GM23338 (cell line): Measurements from ENCODE around the gene EZR. TPM values are rescaled to one million over a fixed set of nuclear protein-coding genes. Genes with fewer than 3 reads are reported as not detected.

Source experiments
- ATAC-seq: fragments of 200-7000 bp; cut with Tn5 transposase; 3 replicates; pipeline ENCODE4 v1.9.1; 2020
- DNase-seq: peaks from one replicate; pipeline ENCODE4 v3.0.0-alpha.2; 2015; ENCODE audit warnings: low spot score
- H2AFZ ChIP-seq: fragments of 200-600 bp; sonication (generic); 2 replicates; pipeline ENCODE4 v1.8.0; 2016; ENCODE audit warnings: antibody characterized with exemption, mild to moderate bottlenecking, moderate library complexity
- H3F3A ChIP-seq: fragments of 200-600 bp; sonication (generic); replicated peaks from 2 replicates; pipeline ENCODE4 v1.8.0; 2017; ENCODE audit warnings: antibody characterized with exemption, mixed run types, low read depth
- H3K27ac ChIP-seq: fragments of 200-600 bp; sonication (generic); 2 replicates; pipeline ENCODE4 v1.6.1; 2016; ENCODE audit warnings: low read depth
- H3K27me3 ChIP-seq: fragments of 200-600 bp; sonication (generic); 2 replicates; pipeline ENCODE4 v1.8.0; 2016; ENCODE audit warnings: mild to moderate bottlenecking, mixed run types, moderate library complexity; ENCODE audit not compliant: insufficient read depth
- H3K36me3 ChIP-seq: fragments of 200-600 bp; sonication (generic); 2 replicates; pipeline ENCODE4 v1.8.0; 2016; ENCODE audit warnings: mild to moderate bottlenecking; ENCODE audit not compliant: insufficient read depth
- H3K4me1 ChIP-seq: fragments of 200-600 bp; sonication (generic); 2 replicates; pipeline ENCODE4 v1.8.0; 2016; ENCODE audit warnings: mild to moderate bottlenecking, moderate library complexity; ENCODE audit not compliant: insufficient read depth
- H3K4me2 ChIP-seq: fragments of 200-600 bp; sonication (generic); 2 replicates; pipeline ENCODE4 v1.7.1; 2017; ENCODE audit warnings: mixed run types
- H3K4me3 ChIP-seq: fragments of 200-600 bp; sonication (generic); 2 replicates; pipeline ENCODE4 v1.6.1; 2016; ENCODE audit warnings: mixed run types
- H3K79me2 ChIP-seq: fragments of 200-600 bp; sonication (generic); replicated peaks from 2 replicates; pipeline ENCODE4 v1.8.0; 2017; ENCODE audit warnings: mild to moderate bottlenecking; ENCODE audit not compliant: insufficient read depth
- H3K9me2 ChIP-seq: fragments of 200-600 bp; sonication (generic); 2 replicates; pipeline ENCODE4 v1.8.0; 2017; ENCODE audit not compliant: insufficient read depth
- H4K20me1 ChIP-seq: fragments of 200-600 bp; sonication (generic); replicated peaks from 2 replicates; pipeline ENCODE4 v1.8.0; 2017; ENCODE audit warnings: mild to moderate bottlenecking; ENCODE audit not compliant: insufficient read depth
- H3K27ac Mint-ChIP-seq: 2 replicates; pipeline ENCODE4 v1.8.0; 2020; ENCODE audit warnings: inconsistent platforms, mild to moderate bottlenecking, moderate library complexity, mixed read lengths
- H3K27me3 Mint-ChIP-seq: 3 replicates; pipeline ENCODE4 v1.8.0; 2022; ENCODE audit warnings: low read depth, mild to moderate bottlenecking, moderate library complexity, mixed read lengths, inconsistent platforms; ENCODE audit not compliant: insufficient read depth, poor library complexity
- H3K36me3 Mint-ChIP-seq: 3 replicates; pipeline ENCODE4 v1.8.0; 2021; ENCODE audit warnings: low read depth, mild to moderate bottlenecking, inconsistent platforms, moderate library complexity, mixed read lengths
- H3K4me1 Mint-ChIP-seq: 3 replicates; pipeline ENCODE4 v1.8.0; 2020; ENCODE audit warnings: mild to moderate bottlenecking, inconsistent platforms, mixed read lengths
- H3K4me3 Mint-ChIP-seq: 3 replicates; pipeline ENCODE4 v1.8.0; 2021; ENCODE audit warnings: moderate library complexity, mild to moderate bottlenecking, inconsistent platforms, mixed read lengths
- H3K9me3 Mint-ChIP-seq: 3 replicates; pipeline ENCODE4 v1.8.0; 2020; ENCODE audit warnings: moderate library complexity, mild to moderate bottlenecking, inconsistent platforms, mixed read lengths
- CREB1 ChIP-seq: fragments of 250-450 bp; sonication (Bioruptor Pico); IDR thresholded peaks from 2 replicates; pipeline ENCODE4 v1.5.0; 2020; ENCODE audit warnings: low read depth, mild to moderate bottlenecking, moderate library complexity
- EZH2 ChIP-seq: fragments of 200-600 bp; sonication (generic); IDR thresholded peaks from one replicate; pipeline ENCODE4 v1.8.0; 2017; ENCODE audit warnings: antibody characterized with exemption, mild to moderate bottlenecking, low read depth; ENCODE audit not compliant: unreplicated experiment
- EZH2phosphoT487 ChIP-seq: fragments of 200-600 bp; sonication (generic); IDR thresholded peaks from one replicate; pipeline ENCODE4 v1.8.1; 2018; ENCODE audit warnings: antibody characterized with exemption; ENCODE audit not compliant: unreplicated experiment
- JUNB ChIP-seq: IDR thresholded peaks from one replicate; pipeline ENCODE4 v1.6.1; 2016; ENCODE audit warnings: antibody characterized with exemption; ENCODE audit not compliant: unreplicated experiment
- NANOG ChIP-seq: IDR thresholded peaks from 2 replicates; pipeline ENCODE4 v1.6.1; 2016; ENCODE audit warnings: antibody characterized with exemption, borderline replicate concordance
- POLR2AphosphoS5 ChIP-seq: IDR thresholded peaks from 2 replicates; pipeline ENCODE4 v1.6.1; 2016; ENCODE audit warnings: antibody characterized with exemption, low read depth
- REST ChIP-seq: IDR thresholded peaks from one replicate; pipeline ENCODE4 v1.6.1; 2018; ENCODE audit warnings: antibody characterized with exemption; ENCODE audit not compliant: unreplicated experiment
- STAT1 ChIP-seq: IDR thresholded peaks from one replicate; pipeline ENCODE4 v1.6.1; 2016; ENCODE audit warnings: antibody characterized with exemption; ENCODE audit not compliant: unreplicated experiment
- ZNF114 ChIP-seq: fragments of 250-450 bp; sonication (Bioruptor Pico); IDR thresholded peaks from 2 replicates; pipeline ENCODE4 v1.5.0; 2020; ENCODE audit warnings: mild to moderate bottlenecking, moderate library complexity
- ZNF331 ChIP-seq: fragments of 250-450 bp; sonication (Bioruptor Pico); IDR thresholded peaks from 2 replicates; pipeline ENCODE4 v1.5.0; 2020; ENCODE audit warnings: low read depth, mild to moderate bottlenecking, moderate library complexity
- ZNF462 ChIP-seq: fragments of 250-450 bp; sonication (Bioruptor Pico); IDR thresholded peaks from 2 replicates; pipeline ENCODE4 v1.5.0; 2020; ENCODE audit warnings: mild to moderate bottlenecking, moderate library complexity
- polyA plus RNA-seq: library from polyadenylated mRNA; unstranded; fragments of >200 nt; fragmentation: Nextera tagmentation; extraction: Ambion mirVana; gene quantifications from 2 replicates; pipeline ENCODE4 v1.2.1, GENCODE V29; 2016
- total RNA-seq: library from RNA; depleted of rRNA; stranded (reverse); fragments of >200 nt; shearing (Covaris generic); gene quantifications from 2 replicates; pipeline ENCODE4 v1.2.3, GENCODE V29; 2014
- TF ChIP-seq, protein P1 (sequence below), 2 experiments: fragments of 200-600 bp in 1 of 2; sonication (generic) in 1 of 2; conservative IDR thresholded peaks; 2 replicates each; pipeline versions ENCODE4 v1.5.1 to v1.6.1; 2016 to 2017; ENCODE audit warnings: antibody characterized with exemption in 2 of 2, low read depth in 2 of 2, mild to moderate bottlenecking in 2 of 2, moderate library complexity in 1 of 2
- TF ChIP-seq, protein P2 (sequence below): IDR thresholded peaks from 2 replicates; pipeline ENCODE4 v1.6.1; 2016; ENCODE audit warnings: antibody characterized with exemption

Gene EZR
- total and polyA plus RNA-seq, 2 experiments from 2014 or later: 199 to 208 TPM

DNA sequence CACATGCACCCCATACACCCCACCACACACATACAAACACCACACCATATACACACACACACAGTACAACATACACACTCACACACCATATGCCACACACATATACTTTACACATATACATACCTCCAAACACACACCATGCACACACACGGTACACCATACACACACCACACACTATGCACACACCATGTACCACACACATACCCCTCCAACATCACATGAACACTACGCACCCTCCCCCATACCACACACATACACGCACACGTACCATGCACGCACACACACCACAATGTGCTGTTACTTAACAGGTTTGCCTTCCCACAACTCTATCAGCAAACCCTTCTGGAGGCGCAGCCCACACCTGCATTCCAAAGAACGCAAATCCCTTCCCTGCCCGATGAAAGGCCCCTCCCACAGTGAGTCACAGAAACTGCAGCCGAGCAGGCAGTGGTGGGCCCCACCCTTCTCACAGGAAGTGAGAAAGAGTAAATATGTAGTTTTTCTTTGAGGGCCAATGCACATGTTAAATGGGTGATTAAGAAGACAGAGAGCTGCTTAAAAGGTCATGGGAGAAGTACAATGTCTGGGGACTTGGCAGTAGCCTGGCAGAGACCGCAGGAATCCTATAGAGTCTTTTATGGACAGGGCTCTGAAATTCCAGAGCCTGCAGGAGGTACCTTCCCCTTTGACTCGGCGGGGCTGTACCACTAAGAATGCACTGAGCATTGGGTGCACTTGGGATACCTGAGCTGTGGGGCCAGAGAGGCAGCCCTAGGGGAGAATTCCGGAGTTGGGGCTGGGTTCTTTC, 34.1 kb upstream of the EZR start:
- no peak overlapping the region for H3K4me3 Mint-ChIP-seq
- TF ChIP-seq, protein P1, sequence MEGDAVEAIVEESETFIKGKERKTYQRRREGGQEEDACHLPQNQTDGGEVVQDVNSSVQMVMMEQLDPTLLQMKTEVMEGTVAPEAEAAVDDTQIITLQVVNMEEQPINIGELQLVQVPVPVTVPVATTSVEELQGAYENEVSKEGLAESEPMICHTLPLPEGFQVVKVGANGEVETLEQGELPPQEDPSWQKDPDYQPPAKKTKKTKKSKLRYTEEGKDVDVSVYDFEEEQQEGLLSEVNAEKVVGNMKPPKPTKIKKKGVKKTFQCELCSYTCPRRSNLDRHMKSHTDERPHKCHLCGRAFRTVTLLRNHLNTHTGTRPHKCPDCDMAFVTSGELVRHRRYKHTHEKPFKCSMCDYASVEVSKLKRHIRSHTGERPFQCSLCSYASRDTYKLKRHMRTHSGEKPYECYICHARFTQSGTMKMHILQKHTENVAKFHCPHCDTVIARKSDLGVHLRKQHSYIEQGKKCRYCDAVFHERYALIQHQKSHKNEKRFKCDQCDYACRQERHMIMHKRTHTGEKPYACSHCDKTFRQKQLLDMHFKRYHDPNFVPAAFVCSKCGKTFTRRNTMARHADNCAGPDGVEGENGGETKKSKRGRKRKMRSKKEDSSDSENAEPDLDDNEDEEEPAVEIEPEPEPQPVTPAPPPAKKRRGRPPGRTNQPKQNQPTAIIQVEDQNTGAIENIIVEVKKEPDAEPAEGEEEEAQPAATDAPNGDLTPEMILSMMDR (conservative IDR thresholded peaks at IDR 0.05; ENCODE audit: low read depth in 2 of 2): peak in 1 of 2 experiments; percentile 0; a peak in 1 of 4 replicates
- TF ChIP-seq REST (peak; percentile 17), STAT1 (no peak), NANOG (peak; percentile 99), ZNF462 (CRISPR knock-in tag) (peak; percentile 89), JUNB (no peak), ZNF331 (CRISPR knock-in tag) (no peak), POLR2AphosphoS5 (peak; percentile 85), CREB1 (CRISPR knock-in tag) (peak; percentile 59), EZH2 (no peak), EZH2phosphoT487 (no peak), ZNF114 (CRISPR knock-in tag) (no peak)
- TF ChIP-seq, protein P2, sequence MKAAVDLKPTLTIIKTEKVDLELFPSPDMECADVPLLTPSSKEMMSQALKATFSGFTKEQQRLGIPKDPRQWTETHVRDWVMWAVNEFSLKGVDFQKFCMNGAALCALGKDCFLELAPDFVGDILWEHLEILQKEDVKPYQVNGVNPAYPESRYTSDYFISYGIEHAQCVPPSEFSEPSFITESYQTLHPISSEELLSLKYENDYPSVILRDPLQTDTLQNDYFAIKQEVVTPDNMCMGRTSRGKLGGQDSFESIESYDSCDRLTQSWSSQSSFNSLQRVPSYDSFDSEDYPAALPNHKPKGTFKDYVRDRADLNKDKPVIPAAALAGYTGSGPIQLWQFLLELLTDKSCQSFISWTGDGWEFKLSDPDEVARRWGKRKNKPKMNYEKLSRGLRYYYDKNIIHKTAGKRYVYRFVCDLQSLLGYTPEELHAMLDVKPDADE: peak; percentile 69; the same call in 1 of the 2 replicates

More for the DNA sequence above, 34.1 kb upstream of the EZR start:
- Histone ChIP-seq H3K27me3 (no peaks in the 10 kb centered on the region), H3K4me3 (peak overlapping the region; percentile 23; the same call in 1 of the 2 replicates), H3F3A (peaks cover 14% of the 10 kb centered on the region), H3K4me2 (peak overlapping the region; percentile 64; the same call in 1 of the 2 replicates), H2AFZ (no peak overlapping the region), H3K9me2 (no peaks in the 10 kb centered on the region), H3K27ac (peak overlapping the region; percentile 100), H4K20me1 (no peaks in the 10 kb centered on the region), H3K4me1 (peaks cover 40% of the 10 kb centered on the region), H3K36me3 (no peaks in the 10 kb centered on the region), H3K79me2 (no peaks in the 10 kb centered on the region)
- peaks cover 12% of the 10 kb centered on the region for H3K27me3 Mint-ChIP-seq
- no peaks in the 10 kb centered on the region; the same call in 2 of the 3 replicates for H3K9me3 Mint-ChIP-seq
- H3K4me1 Mint-ChIP-seq: peaks cover 23% of the 10 kb centered on the region
- peak; percentile 92 for ATAC-seq
- H3K27ac Mint-ChIP-seq: no peak overlapping the region
- peak; percentile 99 for DNase-seq
- H3K36me3 Mint-ChIP-seq: no peaks in the 10 kb centered on the region
